Endothelial cell of umbilical vein (primary cell): ENCODE results near the gene AMMECR1. TPM values are rescaled to one million over a fixed set of nuclear protein-coding genes. Genes with fewer than 3 reads are reported as not detected.

ENCODE experiments used
- BruUV-seq: library from RNA; stranded (reverse); fragments of 400-500 nt; replicated peaks from 2 replicates; lab custom pipeline; 2021; lab: Mats Ljungman, UMichigan
- CTCF ChIA-PET: fragments of 300-600, 350-600 bp; sonication (Branson Sonifier 250); formaldehyde crosslinking; loops from one replicate; lab custom pipeline; 2021; ENCODE audit warnings: antibody characterized with exemption, inconsistent platforms; lab: Charles Lee
- POLR2A ChIA-PET: fragments of 300-600, 350-600 bp; sonication (Branson Sonifier 250); formaldehyde crosslinking; loops from one replicate; lab custom pipeline; 2021; ENCODE audit warnings: antibody characterized with exemption, inconsistent platforms; lab: Charles Lee
- DNase-seq: peaks from one replicate; pipeline ENCODE4 v3.0.0-alpha.2; 2011; ENCODE audit warnings: low read depth, low spot score
- FAIRE-seq: peaks from 2 replicates; lab custom pipeline; 2011; peaks lifted over from hg19 to GRCh38; lab: Jason Lieb, UNC
- H2AFZ ChIP-seq: 2 replicates; pipeline ENCODE4 v1.6.0; 2012; ENCODE audit warnings: low read depth, low read length, control low read depth, inconsistent platforms
- H3K27ac ChIP-seq: 2 replicates; pipeline ENCODE4 v1.5.1; 2011; ENCODE audit warnings: low read depth, mild to moderate bottlenecking, control low read depth, low read length, moderate library complexity; ENCODE audit not compliant: insufficient read depth
- H3K27me3 ChIP-seq, 2 experiments: 2 replicates each; pipeline versions ENCODE4 v1.6.0 to v1.6.1; 2011; ENCODE audit warnings: low read length in 2 of 2, mixed read lengths in 1 of 2; ENCODE audit not compliant: control insufficient read depth in 2 of 2, insufficient read depth in 2 of 2
- H3K36me3 ChIP-seq, 2 experiments: 2 replicates in 1 of 2; 3 replicates in 1 of 2; pipeline ENCODE4 v1.5.1; 2011; ENCODE audit warnings: low read length in 2 of 2, mild to moderate bottlenecking in 1 of 2, moderate library complexity in 1 of 2; ENCODE audit not compliant: control insufficient read depth in 2 of 2, insufficient read depth in 2 of 2; ENCODE audit errors: extremely low read depth in 1 of 2
- H3K4me1 ChIP-seq: 3 replicates; pipeline ENCODE4 v1.5.1; 2011; ENCODE audit warnings: mild to moderate bottlenecking, low read length; ENCODE audit not compliant: control insufficient read depth, insufficient read depth; ENCODE audit errors: extremely low read depth
- H3K4me2 ChIP-seq: 2 replicates; pipeline ENCODE4 v1.6.1; 2011; ENCODE audit warnings: low read length, control low read depth, mixed read lengths; ENCODE audit not compliant: insufficient read depth
- H3K4me3 ChIP-seq, 3 experiments: fragments of 200-600 bp in 1 of 3; sonication (generic), shearing (Covaris generic) in 1 of 3; replicated peaks in 1 of 3; 2 replicates each; pipeline ENCODE4 v1.5.1; 2011 to 2016; ENCODE audit warnings: control low read depth in 3 of 3, low read length in 3 of 3, mild to moderate bottlenecking in 2 of 3, inconsistent platforms in 1 of 3, low read depth in 1 of 3, moderate library complexity in 1 of 3; ENCODE audit not compliant: insufficient read depth in 1 of 3
- H3K79me2 ChIP-seq: 2 replicates; pipeline ENCODE4 v1.6.0; 2012; ENCODE audit warnings: low read length, inconsistent platforms; ENCODE audit not compliant: control insufficient read depth, insufficient read depth
- H3K9ac ChIP-seq: replicated peaks from 2 replicates; pipeline ENCODE3; 2011; ENCODE audit warnings: low read length, control low read depth; ENCODE audit not compliant: insufficient read depth; ENCODE audit errors: extremely low read depth
- H3K9me1 ChIP-seq: replicated peaks from 3 replicates; pipeline ENCODE4 v1.6.0; 2011; ENCODE audit warnings: mild to moderate bottlenecking, low read length; ENCODE audit not compliant: control insufficient read depth, insufficient read depth; ENCODE audit errors: extremely low read depth
- H3K9me3 ChIP-seq: replicated peaks from 2 replicates; pipeline ENCODE4 v1.5.1; 2012; ENCODE audit warnings: low read length, inconsistent platforms; ENCODE audit not compliant: control insufficient read depth, insufficient read depth
- H4K20me1 ChIP-seq: replicated peaks from 2 replicates; pipeline ENCODE3; 2011; ENCODE audit warnings: mild to moderate bottlenecking, low read length; ENCODE audit not compliant: control insufficient read depth, insufficient read depth; ENCODE audit errors: extremely low read depth
- EZH2 ChIP-seq: IDR thresholded peaks from 2 replicates; pipeline ENCODE4 v1.6.1; 2012; ENCODE audit warnings: borderline replicate concordance, low read depth, mild to moderate bottlenecking, moderate library complexity, low read length, inconsistent platforms; ENCODE audit not compliant: severe bottlenecking
- FOS ChIP-seq: IDR thresholded peaks from 2 replicates; pipeline ENCODE4 v1.6.1; 2011; ENCODE audit warnings: mild to moderate bottlenecking, low read length, moderate library complexity, borderline replicate concordance; ENCODE audit not compliant: insufficient read depth
- GATA2 ChIP-seq: IDR thresholded peaks from 2 replicates; pipeline ENCODE4 v1.7.0; 2011; ENCODE audit warnings: low read depth, mild to moderate bottlenecking, moderate library complexity, mixed read lengths, low read length; ENCODE audit not compliant: insufficient read length, insufficient read depth
- POLR2AphosphoS5 ChIP-seq: IDR thresholded peaks from 2 replicates; pipeline ENCODE4 v1.6.1; 2012; ENCODE audit warnings: low read depth, mild to moderate bottlenecking, control low read depth, low read length, moderate library complexity; ENCODE audit not compliant: insufficient read depth
- dilution Hi-C: fragments of 300-500 bp; cut with MboI; formaldehyde crosslinking; loops from one replicate; pipeline ENCODE4 v1.15.0; 2019; ENCODE audit warnings: low sequenced_read_pairs; ENCODE audit not compliant: extremely low pct_ligation_motif_present
- intact Hi-C: fragments of 100-400 bp; cut with micrococcal nuclease; formaldehyde crosslinking; loops from one replicate; pipeline ENCODE4 v1.10.0; 2022
- polyA plus RNA-seq, 4 experiments: library from polyadenylated mRNA; depleted of rRNA in 3 of 4; stranded (reverse) in 3 of 4; unstranded in 1 of 4; fragments of >200 nt; gene quantifications; 2 replicates each; pipeline versions ENCODE4 v1.2.1 to v1.2.3, GENCODE V29; 2011 to 2012; ENCODE audit warnings: missing spikeins in 1 of 4
- total RNA-seq: library from RNA; stranded (reverse); gene quantifications from 2 replicates; pipeline ENCODE4 v1.2.3, GENCODE V29; 2021
- TF ChIP-seq, protein P1 (sequence below): IDR thresholded peaks from 2 replicates; pipeline ENCODE4 v1.6.1; 2011; ENCODE audit not compliant: insufficient read depth, insufficient read length
- TF ChIP-seq, protein P2 (sequence below), 2 donors: IDR thresholded peaks; 1 replicate in 1 of 2; 2 replicates in 1 of 2; pipeline ENCODE4 v1.5.1; 2011; ENCODE audit warnings: low read length in 2 of 2, mild to moderate bottlenecking in 2 of 2, moderate library complexity in 2 of 2, control low read depth in 1 of 2, inconsistent platforms in 1 of 2, low read depth in 1 of 2; ENCODE audit not compliant: insufficient read depth in 1 of 2; ENCODE audit errors: extremely low read depth in 1 of 2

The AMMECR1 gene
- total and polyA plus RNA-seq, 2 donors (not counting 3 experiments of a cell fraction or from before 2014, with no cell fraction given): 3.6 to 6.9 TPM

DNA sequence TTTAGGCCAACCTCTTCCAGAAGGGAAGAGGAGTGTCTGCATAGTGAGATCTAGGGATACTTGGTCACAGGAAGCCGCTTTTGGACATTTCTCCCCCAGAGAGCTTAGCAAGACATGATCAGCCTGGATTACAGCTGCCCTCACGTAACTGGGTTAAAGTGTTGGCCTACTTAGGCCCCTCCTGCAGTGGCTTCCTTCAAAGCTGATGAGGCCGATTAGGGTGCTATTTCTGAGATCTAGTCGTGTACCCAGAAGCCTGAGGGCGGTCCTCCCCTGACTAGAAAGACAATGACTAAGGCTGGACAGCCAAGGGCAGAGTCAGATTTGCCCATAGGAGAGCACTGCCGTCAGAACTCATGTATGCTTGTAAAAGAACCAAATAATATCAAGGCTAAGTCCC lies 135.0 kb downstream of the AMMECR1 start:
- no peak for TF ChIP-seq POLR2AphosphoS5
- TF ChIP-seq, protein P1, sequence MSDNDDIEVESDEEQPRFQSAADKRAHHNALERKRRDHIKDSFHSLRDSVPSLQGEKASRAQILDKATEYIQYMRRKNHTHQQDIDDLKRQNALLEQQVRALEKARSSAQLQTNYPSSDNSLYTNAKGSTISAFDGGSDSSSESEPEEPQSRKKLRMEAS: no peak
- no peak for TF ChIP-seq GATA2
- no peak overlapping the region for H3K4me3 ChIP-seq
- ChIA-PET CTCF (no interaction called here), POLR2A (no interaction called here)
- H3K9ac ChIP-seq: no peak overlapping the region
- H3K27ac ChIP-seq: no peak overlapping the region
- intact Hi-C loops (no loop called here), dilution Hi-C loops (no loop called here)
- FAIRE-seq (no peak), DNase-seq (no peak)
- no peaks in the 10 kb centered on the region for H3K79me2 ChIP-seq
- H2AFZ ChIP-seq: no peak overlapping the region
- H3K4me1 ChIP-seq: peaks cover 3% of the 10 kb centered on the region
- H4K20me1 ChIP-seq: no peaks in the 10 kb centered on the region
- H3K9me1 ChIP-seq: no peaks in the 10 kb centered on the region
- no peaks in the 10 kb centered on the region for H3K9me3 ChIP-seq
- H3K27me3 ChIP-seq: no peaks in the 10 kb centered on the region
- no peaks in the 10 kb centered on the region for H3K36me3 ChIP-seq
- no TSS peak for BruUV-seq
- no peak overlapping the region for H3K4me2 ChIP-seq

DNA sequence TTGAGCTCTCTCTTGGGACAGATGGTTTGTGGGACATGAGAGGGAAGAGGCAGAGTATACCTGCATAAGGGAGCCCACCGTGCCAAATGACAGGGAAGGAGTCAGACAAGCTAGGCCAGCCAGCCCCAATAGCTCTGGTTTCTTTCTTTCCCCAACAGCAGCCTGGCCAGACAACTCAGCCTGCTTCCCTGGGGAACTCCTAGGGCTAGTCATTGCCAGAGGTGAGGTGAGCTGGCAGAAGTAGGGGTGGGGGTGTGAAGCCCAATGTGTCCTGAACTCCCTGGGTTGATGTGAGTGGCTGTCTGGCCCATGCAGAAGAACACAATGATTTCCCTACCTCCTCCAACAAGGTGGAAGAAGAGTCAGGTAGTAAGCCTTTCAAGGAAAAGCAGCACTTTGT lies 135.5 kb downstream of the AMMECR1 start:
- H3K36me3 ChIP-seq: no peaks in the 10 kb centered on the region
- TF ChIP-seq EZH2: no peak
- TF ChIP-seq, protein P2, sequence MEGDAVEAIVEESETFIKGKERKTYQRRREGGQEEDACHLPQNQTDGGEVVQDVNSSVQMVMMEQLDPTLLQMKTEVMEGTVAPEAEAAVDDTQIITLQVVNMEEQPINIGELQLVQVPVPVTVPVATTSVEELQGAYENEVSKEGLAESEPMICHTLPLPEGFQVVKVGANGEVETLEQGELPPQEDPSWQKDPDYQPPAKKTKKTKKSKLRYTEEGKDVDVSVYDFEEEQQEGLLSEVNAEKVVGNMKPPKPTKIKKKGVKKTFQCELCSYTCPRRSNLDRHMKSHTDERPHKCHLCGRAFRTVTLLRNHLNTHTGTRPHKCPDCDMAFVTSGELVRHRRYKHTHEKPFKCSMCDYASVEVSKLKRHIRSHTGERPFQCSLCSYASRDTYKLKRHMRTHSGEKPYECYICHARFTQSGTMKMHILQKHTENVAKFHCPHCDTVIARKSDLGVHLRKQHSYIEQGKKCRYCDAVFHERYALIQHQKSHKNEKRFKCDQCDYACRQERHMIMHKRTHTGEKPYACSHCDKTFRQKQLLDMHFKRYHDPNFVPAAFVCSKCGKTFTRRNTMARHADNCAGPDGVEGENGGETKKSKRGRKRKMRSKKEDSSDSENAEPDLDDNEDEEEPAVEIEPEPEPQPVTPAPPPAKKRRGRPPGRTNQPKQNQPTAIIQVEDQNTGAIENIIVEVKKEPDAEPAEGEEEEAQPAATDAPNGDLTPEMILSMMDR (IDR thresholded peaks at IDR 0.05; ENCODE audit: extremely low read depth in 1 of 2, insufficient read depth in 1 of 2, low read depth in 1 of 2, low read length in 2 of 2): no peak
- no peak for TF ChIP-seq FOS
- no peak overlapping the region for H3K27ac ChIP-seq
- H3K4me3 ChIP-seq: no peak overlapping the region
- no peaks in the 10 kb centered on the region for H3K9me1 ChIP-seq
- peaks cover 3% of the 10 kb centered on the region for H3K4me1 ChIP-seq
- no peaks in the 10 kb centered on the region for H3K79me2 ChIP-seq
- H3K9ac ChIP-seq: no peak overlapping the region
- BruUV-seq: no TSS peak
- dilution Hi-C loops: no loop called here
- no peak overlapping the region for H3K4me2 ChIP-seq
- H2AFZ ChIP-seq: no peak overlapping the region
- DNase-seq (no peak), FAIRE-seq (no peak)
- no peaks in the 10 kb centered on the region for H3K27me3 ChIP-seq
- ChIA-PET POLR2A (no interaction called here), CTCF (no interaction called here)
- intact Hi-C loops: no loop called here
- no peaks in the 10 kb centered on the region for H3K9me3 ChIP-seq
- H4K20me1 ChIP-seq: no peaks in the 10 kb centered on the region
